HL-60 (cell line): ENCODE measurements around the gene CYTH1.

ENCODE experiments used
- DNase-seq, 2 experiments: peaks; one replicate each; pipeline ENCODE4 v3.0.0-alpha.2; 2010 to 2020; ENCODE audit warnings: low read depth in 1 of 2, low spot score in 1 of 2
- H3K27ac ChIP-seq: fragments of 250-450 bp; sonication (Bioruptor Pico); replicated peaks from 2 replicates; pipeline ENCODE4 v1.5.1; 2020; ENCODE audit warnings: mild to moderate bottlenecking, moderate library complexity
- H3K27me3 ChIP-seq: fragments of 250-450 bp; sonication (Bioruptor Pico); 2 replicates; pipeline ENCODE4 v1.5.1; 2021; ENCODE audit warnings: mild to moderate bottlenecking, moderate library complexity; ENCODE audit not compliant: insufficient read depth, poor library complexity, severe bottlenecking
- H3K4me3 ChIP-seq: replicated peaks from 2 replicates; pipeline ENCODE4 v1.5.1; 2011; ENCODE audit warnings: mild to moderate bottlenecking, control low read depth, low read length; ENCODE audit not compliant: insufficient read depth
- CTCF ChIP-seq: IDR thresholded peaks from one replicate; pipeline ENCODE4 v1.5.1; 2011; ENCODE audit warnings: low read length, control low read depth, inconsistent platforms; ENCODE audit not compliant: insufficient read depth
- GABPA ChIP-seq: IDR thresholded peaks from 2 replicates; pipeline ENCODE4 v1.6.1; 2012; ENCODE audit warnings: low read depth
- POLR2AphosphoS5 ChIP-seq: IDR thresholded peaks from 2 replicates; pipeline ENCODE4 v1.6.1; 2012; ENCODE audit warnings: low read depth
- REST ChIP-seq: IDR thresholded peaks from 2 replicates; pipeline ENCODE4 v1.6.1; 2012; ENCODE audit warnings: low read depth; ENCODE audit not compliant: insufficient replicate concordance
- SPI1 ChIP-seq: IDR thresholded peaks from 2 replicates; pipeline ENCODE4 v1.6.1; 2012; ENCODE audit warnings: low read depth, mild to moderate bottlenecking, borderline replicate concordance

CYTH1 gene

DNA sequence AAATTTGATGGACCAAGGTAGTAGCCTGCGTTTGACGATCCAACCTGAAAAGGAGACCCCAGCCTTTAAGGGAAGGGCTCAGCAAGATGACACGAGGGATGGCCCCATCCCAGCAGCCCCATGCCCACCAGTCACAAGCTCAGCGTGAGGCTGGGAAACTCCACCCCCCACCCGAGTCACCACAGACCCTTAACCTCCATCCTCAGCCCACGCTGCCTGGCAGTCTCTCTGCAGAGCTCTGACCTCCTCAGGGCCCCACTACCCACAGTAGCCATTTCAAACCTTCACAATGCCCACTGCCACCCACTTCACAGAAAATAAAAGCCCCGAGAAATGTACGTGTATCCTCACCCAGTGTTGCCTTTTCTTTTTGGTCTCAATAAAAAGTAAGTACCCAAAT is 39.9 kb upstream of the CYTH1 start:
- Histone ChIP-seq H3K27me3 (no peaks in the 10 kb centered on the region), H3K27ac (no peak overlapping the region), H3K4me3 (no peak overlapping the region)
- no peak for TF ChIP-seq SPI1
- no peak for DNase-seq

DNA sequence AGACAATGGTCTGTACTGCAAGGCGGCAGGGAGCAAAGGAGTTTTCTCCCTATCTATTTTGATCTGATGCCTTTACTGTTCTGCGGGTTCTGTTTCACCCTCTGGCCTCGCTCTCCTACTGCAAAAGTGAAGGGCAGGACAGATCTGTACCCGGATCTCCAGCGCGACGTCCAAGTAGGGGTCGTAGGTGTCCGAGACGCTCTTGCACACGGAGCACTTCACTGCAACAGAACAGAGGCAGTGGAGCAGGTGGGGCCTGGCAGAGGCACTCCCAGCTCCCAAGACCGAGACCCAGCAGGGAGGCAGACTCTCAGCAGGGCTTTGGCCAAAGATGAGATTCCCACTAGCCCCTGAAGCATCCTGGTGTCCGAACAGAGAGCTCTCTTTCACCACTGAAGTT is 38.8 kb upstream of the CYTH1 start:
- H3K27me3 ChIP-seq = no peaks in the 10 kb centered on the region
- TF ChIP-seq SPI1 (no peak), CTCF (no peak), REST (no peak), GABPA (no peak), POLR2AphosphoS5 (no peak)
- no peak overlapping the region for H3K27ac ChIP-seq
- no peak for DNase-seq
- H3K4me3 ChIP-seq = no peak overlapping the region

- Histone ChIP-seq H3K4me3 (no peak overlapping the region), H3K27ac (no peak overlapping the region), H3K27me3 (no peaks in the 10 kb centered on the region)
- no peak for TF ChIP-seq POLR2AphosphoS5
- no peak for TF ChIP-seq REST
- no peak for TF ChIP-seq GABPA
- no peak for TF ChIP-seq CTCF
- TF ChIP-seq SPI1 = no peak
- no peak for DNase-seq
These were observed 38.0 kb upstream of the CYTH1 start for GRCh38 chr17:78819806-78820792.

GRCh38 chr17:78819402-78819801 is 37.3 kb upstream of the CYTH1 start:
- H3K27me3 ChIP-seq = no peaks in the 10 kb centered on the region
- TF ChIP-seq POLR2AphosphoS5 (no peak), GABPA (no peak), CTCF (no peak), SPI1 (no peak), REST (no peak)
- no peak overlapping the region for H3K4me3 ChIP-seq
- H3K27ac ChIP-seq = no peak overlapping the region
- no peak for DNase-seq
